ENCODE measurements around the gene DOCK2. TPM values are rescaled to one million over a fixed set of nuclear protein-coding genes. Genes with fewer than 3 reads are reported as not detected.

DOCK2 gene
- total and polyA plus RNA-seq, 9 of the 15 experiments (the other 6 are each of a cell fraction or from before 2014, with no cell fraction given): 4.5 to 42.6 (median 20.5) TPM

GRCh38 chr5:169667896-169668674 is 31.0 kb downstream of the DOCK2 start (continued):
- TF ChIP-seq ZNF395 (CRISPR knock-in tag; IDR thresholded peaks at IDR 0.05): no peak
- 0 out of 2 replicates have a peak, but pooled peaks have one; percentile 18 for TF ChIP-seq HDAC2 (IDR thresholded peaks at IDR 0.05)
- TF ChIP-seq KDM4B (IDR thresholded peaks at IDR 0.05; ENCODE audit: borderline replicate concordance in 2 of 2, low read depth in 1 of 2): no peak
- TF ChIP-seq ATF3 (IDR thresholded peaks at IDR 0.05): peak; percentile 37; the same call in 1 of the 2 replicates
- no peak for TF ChIP-seq ATF3 (CRISPR knock-in tag; conservative IDR thresholded peaks at IDR 0.05)
- peak; percentile 63; the same call in 1 of the 2 replicates for TF ChIP-seq MAFG (tag; conservative IDR thresholded peaks at IDR 0.05)
- peak; percentile 77 for TF ChIP-seq ZFP36 (IDR thresholded peaks at IDR 0.05; ENCODE audit: low read depth, low read length, partially characterized antibody)
- TF ChIP-seq GTF2F1 (IDR thresholded peaks at IDR 0.05; ENCODE audit: low read depth, low read length): no peak
- TF ChIP-seq CTBP1 (IDR thresholded peaks at IDR 0.05; ENCODE audit: borderline replicate concordance): 0 out of 2 replicates have a peak, but pooled peaks have one; percentile 15
- TF ChIP-seq ZNF431 (CRISPR knock-in tag; IDR thresholded peaks at IDR 0.05): no peak
- TF ChIP-seq LEF1 (IDR thresholded peaks at IDR 0.05): peak; percentile 51; the same call in 1 of the 2 replicates
- no peak for TF ChIP-seq ZNF75A (CRISPR knock-in tag; IDR thresholded peaks at IDR 0.05)
- TF ChIP-seq BHLHE40 (IDR thresholded peaks at IDR 0.05; ENCODE audit: low read length): peak; percentile 46; the same call in 1 of the 2 replicates
- no peak for TF ChIP-seq ZBED1 (IDR thresholded peaks at IDR 0.05)
- no peak for TF ChIP-seq ELK3 (CRISPR knock-in tag; IDR thresholded peaks at IDR 0.05)
- peak; percentile 27; the same call in 1 of the 2 replicates for TF ChIP-seq CEBPG (CRISPR knock-in tag; IDR thresholded peaks at IDR 0.05)
- TF ChIP-seq CEBPG (tag; conservative IDR thresholded peaks at IDR 0.05 in 1 of 2, IDR thresholded peaks at IDR 0.05 in 1 of 2): peak; percentile 83 to 84
- TF ChIP-seq DMBX1 (CRISPR knock-in tag; IDR thresholded peaks at IDR 0.05; ENCODE audit: borderline replicate concordance): no peak
- peak; percentile 29 for TF ChIP-seq MAFK (IDR thresholded peaks at IDR 0.05; ENCODE audit: low read length)
- TF ChIP-seq BRF2 (IDR thresholded peaks at IDR 0.05; ENCODE audit: borderline replicate concordance, insufficient read depth, insufficient read length): no peak
- TF ChIP-seq NFE2 (IDR thresholded peaks at IDR 0.05; ENCODE audit: low read depth): peak; percentile 75
- TF ChIP-seq MEF2D (tag; conservative IDR thresholded peaks at IDR 0.05; ENCODE audit: low read depth): no peak

All from K562 (cell line).